ENCODE data around the gene PRKCH. TPM values are rescaled to one million over a fixed set of nuclear protein-coding genes. Genes with fewer than 3 reads are reported as not detected.
"Not testable (repeated sequence)": the region's sequence is repeated elsewhere in the genome, so short reads cannot be mapped to it uniquely, and the experiment has no call there.

The PRKCH gene
- total RNA-seq, 2 experiments from 2014 or later = 193 to 194 TPM

DNA sequence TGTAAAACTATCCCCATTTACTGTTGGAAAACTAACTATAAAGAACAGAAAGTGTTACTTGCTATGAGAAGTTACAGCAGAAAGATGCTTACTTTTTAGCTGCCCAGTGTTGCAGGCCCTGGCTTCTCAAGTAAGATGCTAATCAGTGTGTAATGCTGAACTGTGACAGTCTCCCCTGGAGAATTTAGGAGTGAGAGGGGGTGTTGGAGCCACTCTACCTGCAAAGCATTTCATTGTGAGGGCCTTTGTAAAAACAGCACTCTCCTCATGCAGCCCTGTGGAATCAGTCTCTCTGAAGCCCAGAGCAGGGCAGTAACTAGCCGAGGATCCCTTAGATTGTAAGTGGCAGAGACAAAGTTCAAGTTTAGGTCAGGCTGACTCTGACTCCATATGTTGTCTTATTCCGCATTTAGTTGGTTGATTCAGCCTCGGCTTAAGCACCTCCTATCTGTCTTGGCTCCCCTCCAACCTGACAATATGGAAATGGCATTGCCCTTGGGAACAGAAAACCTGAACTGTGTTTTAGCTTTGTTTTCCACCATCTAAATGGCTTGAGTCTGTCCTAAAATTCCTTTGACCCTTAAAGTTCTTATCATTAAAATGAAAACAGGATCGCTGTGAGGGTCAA lies 141.3 kb downstream of the PRKCH start:
- POLR2A ChIA-PET = interaction anchor here (0.6 to 1.9 kb wide), 2 partner anchors 8 to 233 kb away, joined by 3 to 7 read pairs; partner anchors contain the start of gene HIF1A

DNA sequence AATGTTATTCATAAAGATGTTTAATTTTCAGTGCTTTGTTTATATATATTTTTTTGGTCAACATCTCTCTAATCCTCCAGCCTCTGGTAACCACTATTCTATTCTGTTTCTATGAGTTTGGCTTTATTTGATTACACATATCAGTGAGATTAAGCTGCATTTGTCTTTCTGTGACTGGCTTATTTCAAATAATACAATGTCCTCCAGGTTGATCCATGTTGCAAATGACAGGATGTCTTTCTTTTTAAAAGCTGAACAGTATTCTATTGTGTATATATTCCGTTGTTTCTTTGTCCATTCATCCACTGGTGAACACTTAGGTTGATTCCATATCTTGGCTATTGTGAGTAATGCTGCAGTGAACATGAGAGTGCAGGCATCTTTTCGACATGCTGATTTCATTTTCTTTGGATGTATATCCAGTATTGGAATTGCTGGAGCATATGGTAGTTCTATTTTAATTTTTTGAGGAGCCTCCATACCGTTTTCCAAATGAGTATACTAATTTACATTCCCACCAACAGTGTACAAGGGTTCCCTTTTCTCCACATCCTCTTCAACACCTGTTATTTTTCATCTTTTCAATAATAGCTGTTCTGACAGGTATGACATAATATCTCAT lies 142.4 kb downstream of the PRKCH start:
- CTCF ChIA-PET = interaction anchor here (1.8 kb wide), 1 partner anchor 12 kb away, joined by 6 read pairs; no protein-coding TSS in a partner anchor
- no peak overlapping the region for H3K4me3 Mint-ChIP-seq
- no peaks in the 10 kb centered on the region for H3K27me3 Mint-ChIP-seq
- POLR2A ChIA-PET = no interaction called here
- peaks cover 76% of the 10 kb centered on the region for H3K36me3 Mint-ChIP-seq (ENCODE audit: low read depth)
- DNase-seq (no peak), ATAC-seq (no peak)
- H3K27ac Mint-ChIP-seq = peak overlapping the region; percentile 8
- peaks cover 60% of the 10 kb centered on the region for H3K4me1 Mint-ChIP-seq (ENCODE audit: low read depth)
- intact Hi-C loops (cut with micrococcal nuclease) = loop anchor here (10.0 kb wide), 1 partner anchor 661 kb away; no protein-coding TSS in a partner anchor
- H3K9me3 Mint-ChIP-seq = peaks cover 9% of the 10 kb centered on the region
- TF ChIP-seq, protein P1, sequence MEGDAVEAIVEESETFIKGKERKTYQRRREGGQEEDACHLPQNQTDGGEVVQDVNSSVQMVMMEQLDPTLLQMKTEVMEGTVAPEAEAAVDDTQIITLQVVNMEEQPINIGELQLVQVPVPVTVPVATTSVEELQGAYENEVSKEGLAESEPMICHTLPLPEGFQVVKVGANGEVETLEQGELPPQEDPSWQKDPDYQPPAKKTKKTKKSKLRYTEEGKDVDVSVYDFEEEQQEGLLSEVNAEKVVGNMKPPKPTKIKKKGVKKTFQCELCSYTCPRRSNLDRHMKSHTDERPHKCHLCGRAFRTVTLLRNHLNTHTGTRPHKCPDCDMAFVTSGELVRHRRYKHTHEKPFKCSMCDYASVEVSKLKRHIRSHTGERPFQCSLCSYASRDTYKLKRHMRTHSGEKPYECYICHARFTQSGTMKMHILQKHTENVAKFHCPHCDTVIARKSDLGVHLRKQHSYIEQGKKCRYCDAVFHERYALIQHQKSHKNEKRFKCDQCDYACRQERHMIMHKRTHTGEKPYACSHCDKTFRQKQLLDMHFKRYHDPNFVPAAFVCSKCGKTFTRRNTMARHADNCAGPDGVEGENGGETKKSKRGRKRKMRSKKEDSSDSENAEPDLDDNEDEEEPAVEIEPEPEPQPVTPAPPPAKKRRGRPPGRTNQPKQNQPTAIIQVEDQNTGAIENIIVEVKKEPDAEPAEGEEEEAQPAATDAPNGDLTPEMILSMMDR (IDR thresholded peaks at IDR 0.05) = no peak

More for the DNA sequence above, 141.3 kb downstream of the PRKCH start:
- peak overlapping the region; percentile 97 for H3K27ac Mint-ChIP-seq
- TF ChIP-seq, protein P1 (IDR thresholded peaks at IDR 0.05) = no peak
- H3K27me3 Mint-ChIP-seq = no peaks in the 10 kb centered on the region
- peaks cover 80% of the 10 kb centered on the region for H3K36me3 Mint-ChIP-seq (ENCODE audit: low read depth)
- ATAC-seq (no peak), DNase-seq (no peak)
- CTCF ChIA-PET = interaction anchor here (0.7 to 5.3 kb wide), 14 partner anchors 8 to 378 kb away, joined by 3 to 62 read pairs (median 5); no protein-coding TSS in a partner anchor
- peaks cover 9% of the 10 kb centered on the region for H3K9me3 Mint-ChIP-seq
- intact Hi-C loops (cut with micrococcal nuclease) = loop anchor here (10.0 kb wide), 1 partner anchor 662 kb away; no protein-coding TSS in a partner anchor
- H3K4me1 Mint-ChIP-seq (ENCODE audit: low read depth) = peaks cover 61% of the 10 kb centered on the region
- H3K4me3 Mint-ChIP-seq = no peak overlapping the region

DNA sequence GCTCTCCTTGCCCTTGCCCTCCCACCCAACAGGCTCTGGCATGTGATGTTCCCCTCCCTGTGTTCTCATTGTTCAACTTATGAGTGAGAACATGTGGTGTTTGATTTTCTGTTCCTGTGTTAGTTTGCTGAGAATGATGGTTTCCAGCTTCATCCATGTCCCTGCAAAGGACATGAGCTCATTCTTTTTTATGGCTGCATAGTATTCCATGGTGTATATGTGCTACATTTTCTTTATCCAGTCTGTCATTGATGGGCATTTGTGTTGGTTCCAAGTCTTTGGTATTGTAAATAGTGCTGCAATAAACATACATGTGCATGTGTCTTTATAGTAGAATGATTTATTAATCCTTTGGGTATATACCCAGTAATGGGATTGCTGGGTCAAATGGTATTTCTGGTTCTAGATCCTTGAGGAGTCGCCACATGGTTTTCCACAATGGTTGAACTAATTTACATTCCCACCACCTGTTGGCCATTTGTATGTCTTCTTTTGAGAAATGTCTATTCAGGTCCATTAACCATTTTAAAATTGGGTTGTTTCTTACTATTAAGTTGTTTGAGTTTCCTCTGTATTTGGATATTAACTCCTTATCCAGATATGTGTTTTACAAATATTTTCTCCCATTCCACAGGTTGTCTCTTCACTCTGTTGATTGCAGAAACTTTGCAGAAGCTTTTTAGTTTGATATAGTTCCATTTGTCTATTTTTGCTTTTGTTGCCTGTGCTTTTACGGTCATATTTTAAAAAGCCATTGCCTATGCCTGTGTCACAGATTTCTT lies 143.4 kb downstream of the PRKCH start:
- DNase-seq, ATAC-seq, H3K27me3 Mint-ChIP-seq, H3K9me3 Mint-ChIP-seq, H3K4me3 Mint-ChIP-seq, POLR2A ChIA-PET: not testable (repeated sequence)
- Mint-ChIP-seq H3K36me3 (ENCODE audit: low read depth) (peaks cover 75% of the 10 kb centered on the region), H3K27ac (peak overlapping the region; percentile 73), H3K4me1 (ENCODE audit: low read depth) (peaks cover 70% of the 10 kb centered on the region)
- CTCF ChIA-PET = interaction anchor here (0.7 to 1.3 kb wide), 2 partner anchors 11 to 59 kb away, joined by 3 to 6 read pairs; no protein-coding TSS in a partner anchor
- intact Hi-C loops (cut with micrococcal nuclease) = loop anchor here (10.0 kb wide), 1 partner anchor 660 kb away; no protein-coding TSS in a partner anchor

DNA sequence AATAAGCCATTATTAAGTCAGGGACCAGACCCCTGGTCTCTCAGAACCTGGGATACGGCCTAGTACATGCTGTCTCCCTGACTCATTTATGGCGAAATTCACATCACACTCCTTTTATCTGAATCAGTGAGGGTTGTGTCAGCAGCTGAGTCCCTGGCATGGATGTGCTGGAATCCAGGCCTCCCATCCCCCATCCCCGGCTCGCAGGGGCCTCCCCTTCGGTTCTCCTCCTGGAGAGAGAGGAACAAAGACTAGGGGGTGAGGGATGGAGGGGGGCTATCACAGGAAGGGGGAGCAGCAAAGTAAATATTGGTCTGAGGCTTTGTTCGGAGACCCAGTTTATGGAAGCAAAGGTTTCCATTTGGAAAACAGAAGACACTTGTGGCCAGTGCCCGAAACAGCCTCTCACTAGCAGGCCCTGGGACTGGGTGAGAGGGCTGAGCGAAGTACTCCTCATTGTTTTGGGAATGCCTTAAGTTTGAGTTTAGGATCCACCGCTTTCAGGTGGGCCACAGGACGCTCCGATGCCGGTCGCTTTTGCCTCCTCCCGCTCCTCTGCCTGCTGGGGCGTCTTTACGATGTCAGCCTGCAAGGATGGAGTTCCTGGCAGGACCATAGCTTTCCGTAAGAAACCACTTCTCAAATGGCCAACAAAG lies 145.0 kb downstream of the PRKCH start:
- ChIA-PET POLR2A (interaction anchor here (0.6 kb wide), 1 partner anchor 23 kb away, joined by 3 read pairs; no protein-coding TSS in a partner anchor), CTCF (interaction anchor here (1.2 to 1.9 kb wide), 3 partner anchors 9 to 371 kb away, joined by 3 to 9 read pairs (median 6); no protein-coding TSS in a partner anchor)
- Mint-ChIP-seq H3K36me3 (ENCODE audit: low read depth) (peaks cover 77% of the 10 kb centered on the region), H3K4me3 (no peak overlapping the region), H3K27ac (peak overlapping the region; percentile 30), H3K9me3 (peaks cover 6% of the 10 kb centered on the region), H3K4me1 (ENCODE audit: low read depth) (peaks cover 73% of the 10 kb centered on the region), H3K27me3 (no peaks in the 10 kb centered on the region)
- no peak for DNase-seq
- no peak for ATAC-seq
- intact Hi-C loops (cut with micrococcal nuclease) = loop anchor here (10.0 kb wide), 1 partner anchor 658 kb away; no protein-coding TSS in a partner anchor
- TF ChIP-seq, protein P1 (IDR thresholded peaks at IDR 0.05) = no peak

Measured in activated CD8-positive, alpha-beta T cell treated with anti-CD3 and anti-CD28 coated beads for 36 hours (primary cell).